D721Med (cell line): ENCODE measurements around the gene COPS8.

Source experiments
- DNase-seq: peaks from one replicate; pipeline ENCODE4 v3.0.0; 2011; ENCODE audit warnings: low spot score; ENCODE audit not compliant: insufficient read length
- FAIRE-seq: peaks from 2 replicates; lab custom pipeline; 2011; peaks lifted over from hg19 to GRCh38; lab: Jason Lieb, UNC
- TF ChIP-seq, protein P1 (sequence below): IDR thresholded peaks from 2 replicates; pipeline ENCODE4 v1.5.1; 2012; ENCODE audit warnings: mild to moderate bottlenecking, control low read depth; ENCODE audit not compliant: insufficient read depth; ENCODE audit errors: missing control alignments

The COPS8 gene

GRCh38 chr2:237124820-237125219 is 39.1 kb downstream of the COPS8 start:
- FAIRE-seq (no peak), DNase-seq (no peak)

GRCh38 chr2:237125967-237126366 is 40.3 kb downstream of the COPS8 start:
- TF ChIP-seq, protein P1, sequence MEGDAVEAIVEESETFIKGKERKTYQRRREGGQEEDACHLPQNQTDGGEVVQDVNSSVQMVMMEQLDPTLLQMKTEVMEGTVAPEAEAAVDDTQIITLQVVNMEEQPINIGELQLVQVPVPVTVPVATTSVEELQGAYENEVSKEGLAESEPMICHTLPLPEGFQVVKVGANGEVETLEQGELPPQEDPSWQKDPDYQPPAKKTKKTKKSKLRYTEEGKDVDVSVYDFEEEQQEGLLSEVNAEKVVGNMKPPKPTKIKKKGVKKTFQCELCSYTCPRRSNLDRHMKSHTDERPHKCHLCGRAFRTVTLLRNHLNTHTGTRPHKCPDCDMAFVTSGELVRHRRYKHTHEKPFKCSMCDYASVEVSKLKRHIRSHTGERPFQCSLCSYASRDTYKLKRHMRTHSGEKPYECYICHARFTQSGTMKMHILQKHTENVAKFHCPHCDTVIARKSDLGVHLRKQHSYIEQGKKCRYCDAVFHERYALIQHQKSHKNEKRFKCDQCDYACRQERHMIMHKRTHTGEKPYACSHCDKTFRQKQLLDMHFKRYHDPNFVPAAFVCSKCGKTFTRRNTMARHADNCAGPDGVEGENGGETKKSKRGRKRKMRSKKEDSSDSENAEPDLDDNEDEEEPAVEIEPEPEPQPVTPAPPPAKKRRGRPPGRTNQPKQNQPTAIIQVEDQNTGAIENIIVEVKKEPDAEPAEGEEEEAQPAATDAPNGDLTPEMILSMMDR, result no peak
- FAIRE-seq (no peak), DNase-seq (no peak)

More at GRCh38 chr2:237124820-237125219, 39.1 kb downstream of the COPS8 start:
- TF ChIP-seq, protein P1, result no peak

DNA sequence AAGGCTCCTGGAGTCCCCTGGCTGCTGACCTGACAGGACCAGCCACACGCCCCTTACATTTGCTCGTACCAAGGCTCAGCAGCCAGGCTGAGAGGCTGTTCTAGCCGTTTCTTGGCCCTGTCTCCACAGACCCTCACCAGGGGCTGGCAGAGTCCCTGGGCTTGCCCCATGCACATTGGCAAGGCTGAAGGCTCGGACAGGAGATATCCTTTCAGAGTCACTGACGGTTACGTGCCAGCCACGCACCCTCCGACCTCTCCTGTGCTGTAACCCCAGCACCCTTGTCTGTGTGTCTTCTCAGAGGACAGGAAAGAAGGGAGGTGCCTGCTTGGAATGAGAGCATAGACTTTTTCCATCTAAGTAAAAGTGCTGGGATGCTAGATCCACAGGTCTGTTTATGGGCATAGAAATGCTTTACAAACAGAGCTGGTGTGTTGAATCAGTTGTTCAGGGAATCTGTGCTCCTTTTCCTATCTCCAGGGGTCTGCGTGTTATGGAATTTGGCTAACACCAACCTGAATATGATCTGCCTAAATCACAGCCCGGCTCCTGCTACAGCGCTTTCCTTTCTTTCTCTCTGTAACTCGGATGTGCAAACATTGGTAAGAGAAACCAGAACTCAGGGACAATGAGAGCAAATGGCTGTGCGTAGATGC is 41.0 kb downstream of the COPS8 start:
- DNase-seq (no peak), FAIRE-seq (no peak)
- TF ChIP-seq, protein P1, result no peak

DNA sequence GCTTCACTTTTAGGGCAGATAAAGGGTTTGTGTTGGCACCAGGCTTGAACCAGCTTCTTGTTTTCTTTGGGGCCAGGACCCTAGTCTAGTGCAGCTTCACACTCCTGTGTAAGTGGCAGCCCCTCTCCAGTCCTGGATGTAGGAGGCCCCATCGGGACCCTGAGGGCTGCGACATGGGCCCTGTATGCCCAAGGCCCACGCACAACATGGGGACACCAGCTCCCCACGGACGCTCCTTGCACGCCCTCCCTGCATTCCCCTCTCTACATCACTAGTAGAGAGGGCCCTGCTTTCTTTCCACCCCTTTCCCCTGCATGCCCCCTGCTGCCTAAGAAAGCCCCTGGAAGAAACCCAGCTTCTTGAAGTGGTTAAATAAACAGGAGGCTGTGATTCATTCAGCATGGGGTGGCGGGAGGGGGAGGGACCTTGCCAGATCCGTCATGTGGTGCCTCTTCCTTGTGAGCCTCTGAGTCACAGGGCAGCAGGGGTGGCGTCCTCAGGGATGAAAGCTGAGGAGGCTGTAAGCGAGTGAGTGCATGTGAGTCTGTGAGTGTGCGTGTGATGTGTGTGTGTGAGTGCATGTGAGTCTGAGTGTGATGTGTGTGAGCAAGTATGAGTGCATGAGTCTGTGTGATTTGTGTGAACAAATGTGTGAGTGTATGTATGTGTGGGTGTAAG is 42.5 kb downstream of the COPS8 start:
- no peak for FAIRE-seq
- TF ChIP-seq, protein P1, result no peak
- DNase-seq, result no peak

DNA sequence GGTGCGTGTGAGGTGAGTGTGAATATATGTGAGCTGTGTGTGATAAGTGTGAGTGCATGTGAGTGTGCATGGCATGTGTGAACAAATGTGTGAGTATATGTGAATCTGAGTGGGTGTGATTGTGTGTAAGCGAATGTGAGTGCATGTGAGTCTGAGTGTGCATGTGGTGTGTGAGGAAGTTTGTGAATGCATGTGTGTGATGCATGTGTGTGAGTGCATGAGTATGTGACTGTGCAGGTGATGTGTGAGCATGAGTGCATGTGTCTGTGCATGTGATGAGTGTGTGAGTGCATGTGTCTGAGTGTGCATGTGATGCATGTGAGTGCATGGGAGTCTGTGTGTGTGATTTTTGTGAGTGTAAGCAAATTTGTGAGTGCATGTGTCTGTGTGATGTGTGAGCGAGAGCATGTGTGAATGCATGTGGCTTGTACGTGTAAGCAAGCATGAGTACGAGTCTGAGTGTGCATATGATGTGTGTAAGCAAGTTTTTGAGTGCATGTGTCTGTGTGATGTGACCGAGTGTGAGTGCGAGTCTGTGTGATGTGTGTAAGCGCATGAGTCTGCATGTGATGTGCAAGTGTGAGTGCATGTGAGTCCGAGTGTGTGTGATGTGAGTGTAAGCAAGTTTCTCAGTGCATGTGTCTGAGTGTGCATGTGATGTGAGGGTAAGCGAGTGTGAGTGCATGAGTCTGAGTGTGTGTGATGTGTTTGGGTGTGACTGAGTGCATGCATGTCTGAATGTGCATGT is 43.3 kb downstream of the COPS8 start:
- TF ChIP-seq, protein P1, result no peak
- DNase-seq, result no peak
- no peak for FAIRE-seq

DNA sequence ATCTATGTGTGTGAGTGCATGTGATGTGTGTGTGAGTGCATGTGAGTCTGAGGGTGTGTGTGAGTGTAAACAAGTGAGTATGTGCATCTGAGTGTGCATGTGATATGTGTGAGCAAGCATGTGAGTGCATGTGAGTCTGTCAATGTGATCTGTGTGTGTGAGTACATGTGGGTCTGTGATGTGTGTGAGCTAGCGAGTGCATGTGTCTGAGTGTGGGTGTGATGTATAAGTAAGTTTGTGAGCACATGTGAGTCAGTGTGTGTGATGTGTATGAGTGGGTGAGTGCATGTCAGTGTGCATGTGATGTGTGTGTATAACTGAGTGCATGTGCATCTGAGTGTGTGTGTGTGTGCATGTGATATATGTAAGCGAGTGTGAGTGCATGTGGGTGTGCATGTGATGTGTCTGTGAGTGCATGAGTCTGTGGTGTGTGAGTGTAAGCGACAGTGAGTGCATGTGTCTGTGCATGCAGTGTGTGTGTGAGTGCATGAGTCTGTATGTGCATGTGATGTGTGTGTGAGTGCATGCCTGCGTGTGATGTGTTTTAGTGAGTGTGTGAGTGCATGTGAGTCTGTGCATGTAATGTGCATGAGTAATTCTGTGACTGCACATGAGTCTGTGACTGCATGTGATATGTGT is 44.1 kb downstream of the COPS8 start:
- DNase-seq, result no peak
- no peak for FAIRE-seq
- TF ChIP-seq, protein P1, result no peak
